RCC 7860 (cell line): ENCODE measurements around the gene TMEM242.

ENCODE experiments used
- DNase-seq: peaks from one replicate; pipeline ENCODE4 v3.0.0-alpha.2; 2015; ENCODE audit warnings: low spot score
- FAIRE-seq: peaks from 2 replicates; lab custom pipeline; 2012; peaks lifted over from hg19 to GRCh38; lab: Jason Lieb, UNC

TMEM242 gene

DNA sequence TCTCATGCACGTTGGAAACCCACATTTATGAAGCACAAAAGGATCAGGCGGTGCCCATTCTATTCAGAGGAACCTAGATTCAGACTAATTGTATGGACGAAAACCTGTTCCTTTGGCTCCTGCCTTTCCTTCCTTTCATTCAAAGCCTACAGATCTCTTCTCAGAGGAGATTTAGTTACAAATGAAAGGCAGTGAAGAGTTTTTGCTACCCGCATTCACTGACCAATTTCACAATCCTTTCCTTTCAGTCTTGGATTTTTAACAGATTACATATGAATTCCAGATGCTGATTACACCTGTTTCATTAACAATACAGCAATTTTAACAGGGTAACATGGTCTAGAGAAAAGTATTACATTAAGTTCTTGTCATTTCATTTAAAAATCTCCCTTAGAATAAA lies 32.0 kb downstream of the TMEM242 start:
- no peak for DNase-seq
- no peak for FAIRE-seq

DNA sequence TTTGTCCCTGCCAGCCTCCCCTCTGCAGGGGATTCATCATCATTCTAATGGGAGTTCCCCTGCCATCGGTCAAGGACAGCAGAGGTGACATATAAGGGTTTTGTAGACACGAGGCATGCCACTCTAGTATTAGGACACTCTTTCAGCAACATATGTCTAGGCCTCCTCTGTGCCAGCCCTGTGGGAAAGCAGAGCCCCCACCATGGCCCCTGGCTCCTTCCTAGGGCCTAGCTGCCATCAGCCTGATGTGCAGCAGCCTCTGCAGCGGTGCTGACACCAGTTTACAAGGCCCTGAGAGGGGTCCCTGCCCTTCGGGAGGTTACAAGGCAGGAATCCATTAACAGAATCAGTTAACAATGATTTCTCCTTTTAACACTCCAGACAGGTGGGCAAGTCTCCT lies 32.5 kb downstream of the TMEM242 start:
- DNase-seq (no peak), FAIRE-seq (no peak)

DNA sequence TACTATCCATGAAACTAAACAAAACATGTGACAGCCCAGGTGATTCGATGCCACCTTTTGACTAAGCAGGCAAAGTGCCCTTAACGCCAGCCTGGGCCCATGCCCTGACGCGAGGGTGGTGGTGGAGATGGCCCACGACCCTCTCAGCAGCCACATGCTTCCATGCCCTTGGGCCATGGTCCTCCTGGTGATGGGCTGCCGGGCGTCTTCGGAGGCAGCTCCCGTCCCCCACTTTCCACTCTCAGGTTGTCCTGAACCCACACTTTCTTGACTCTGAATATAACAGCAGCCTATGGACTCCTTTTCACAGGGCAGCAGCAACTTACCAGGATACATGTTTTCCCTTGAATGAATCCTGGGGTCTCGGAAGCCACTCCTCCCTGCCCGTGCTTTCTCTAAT lies 33.6 kb downstream of the TMEM242 start:
- FAIRE-seq (no peak), DNase-seq (no peak)

DNA sequence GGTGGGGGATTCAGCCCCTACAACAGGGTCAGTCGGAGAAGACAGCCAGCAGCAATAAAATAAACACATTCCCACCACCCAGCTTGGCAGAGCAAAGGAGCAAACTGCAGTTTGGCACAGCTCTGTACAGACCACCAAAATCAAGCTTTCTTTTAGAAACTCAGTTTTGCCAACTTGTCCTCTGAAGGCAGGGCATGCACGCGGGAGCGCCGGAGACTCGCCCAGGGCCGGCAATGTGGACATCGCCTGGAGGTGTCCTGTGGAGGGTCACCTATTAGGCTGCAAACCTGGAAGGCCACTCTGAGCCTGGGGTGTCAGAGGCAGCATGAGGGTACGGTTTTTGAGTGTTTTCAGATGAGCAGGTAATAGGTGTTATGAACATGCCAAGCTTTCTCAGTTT lies 34.7 kb downstream of the TMEM242 start:
- FAIRE-seq (no peak), DNase-seq (no peak)

DNA sequence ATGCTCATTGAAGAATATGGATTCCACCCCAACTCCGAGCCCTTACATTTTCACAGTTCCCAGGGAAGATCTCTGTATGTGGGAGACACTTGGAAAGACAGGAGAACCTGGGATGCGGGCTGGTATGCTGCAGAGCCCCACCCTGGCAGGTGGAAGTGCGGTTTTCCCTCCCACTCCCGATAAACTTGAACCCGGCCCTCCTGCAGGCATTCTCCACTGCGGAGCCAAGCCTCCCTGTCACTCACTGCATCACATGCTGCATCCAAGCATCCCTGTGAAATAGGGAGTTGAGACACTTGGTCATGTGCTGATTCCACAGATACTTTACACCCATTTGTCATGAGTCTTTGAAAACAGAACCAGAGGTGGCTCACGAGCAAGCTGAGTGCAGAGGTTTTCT lies 35.4 kb downstream of the TMEM242 start:
- FAIRE-seq (no peak), DNase-seq (no peak)

DNA sequence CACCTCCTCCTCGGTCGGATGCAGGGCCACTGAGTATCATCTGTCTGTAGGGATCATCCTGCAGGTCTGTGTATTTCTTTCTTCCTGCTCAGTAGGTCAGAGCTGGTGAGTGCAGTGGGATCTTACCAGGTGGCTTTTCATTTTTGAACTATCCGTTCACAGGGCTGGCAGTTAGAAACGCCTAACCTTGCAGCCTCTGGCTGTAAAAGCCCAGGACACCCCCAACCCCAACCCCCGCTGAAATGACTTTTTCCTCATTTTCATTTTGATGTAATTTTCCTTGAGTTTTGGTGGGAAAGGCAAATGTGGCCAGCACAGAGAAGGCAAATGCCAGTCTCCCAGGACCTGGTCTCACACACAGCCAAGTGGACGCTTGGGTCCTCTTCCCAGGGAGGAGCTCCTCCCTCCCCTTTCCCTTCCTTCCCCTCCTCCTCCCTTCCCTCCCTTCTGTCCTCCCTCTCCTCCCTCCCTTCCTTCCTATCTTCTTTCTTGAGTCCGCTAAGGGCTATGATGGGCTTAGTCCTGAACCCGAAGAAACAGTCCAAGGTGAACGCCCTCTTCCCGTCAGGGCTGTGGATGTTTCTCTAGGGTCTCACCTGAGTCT lies 36.0 kb downstream of the TMEM242 start:
- FAIRE-seq (no peak), DNase-seq (no peak)

DNA sequence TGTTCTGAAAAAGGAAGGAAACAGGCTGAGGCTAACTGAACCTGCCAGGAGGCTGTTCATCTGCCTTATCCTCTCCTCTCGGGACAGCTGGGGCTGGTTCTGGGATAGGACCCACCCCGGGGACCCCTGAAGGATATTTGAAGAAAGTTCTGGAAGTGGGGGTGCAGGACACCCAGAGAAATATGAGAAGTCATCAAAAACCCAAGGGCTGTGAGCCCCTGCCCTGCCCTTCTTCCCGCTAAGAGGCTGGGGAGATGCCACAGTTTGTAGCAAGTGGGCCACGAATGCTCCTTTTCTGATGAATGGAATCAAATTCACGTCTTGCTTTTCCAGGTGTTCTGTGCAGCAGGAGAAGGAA lies 37.9 kb downstream of the TMEM242 start:
- DNase-seq: no peak
- FAIRE-seq: no peak

DNA sequence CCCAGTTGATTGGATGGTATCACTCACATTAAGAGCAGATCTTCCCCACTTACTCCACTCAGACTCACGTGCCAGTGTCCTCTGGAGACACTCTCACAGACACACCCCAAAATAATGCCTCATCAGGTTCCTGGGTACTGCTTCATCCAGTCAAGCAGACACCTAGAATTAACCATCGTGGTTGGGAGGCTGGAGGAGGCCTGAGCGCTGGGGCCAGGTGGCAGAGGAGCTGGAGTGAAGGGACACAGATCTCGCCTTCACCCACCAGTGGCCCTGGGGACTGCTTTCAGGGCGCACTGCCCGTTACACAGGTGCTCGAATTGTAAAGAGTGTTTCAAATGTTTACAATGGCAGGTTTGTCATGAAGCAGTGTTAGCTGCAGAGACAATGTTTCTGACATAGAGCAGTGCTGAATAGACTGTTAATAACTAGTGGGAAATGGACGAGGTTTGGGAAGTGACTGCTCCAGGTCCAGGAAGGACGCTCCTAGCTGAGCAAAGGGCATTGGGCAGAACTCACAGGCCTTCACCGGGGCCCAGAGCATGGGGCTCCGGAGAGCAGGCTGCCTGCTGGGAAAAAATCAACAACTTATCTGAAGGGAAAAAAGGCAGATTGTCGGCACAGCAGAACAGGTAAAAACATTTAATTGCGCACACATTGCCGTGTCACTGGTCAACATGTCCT lies 38.4 kb downstream of the TMEM242 start:
- DNase-seq: no peak

DNA sequence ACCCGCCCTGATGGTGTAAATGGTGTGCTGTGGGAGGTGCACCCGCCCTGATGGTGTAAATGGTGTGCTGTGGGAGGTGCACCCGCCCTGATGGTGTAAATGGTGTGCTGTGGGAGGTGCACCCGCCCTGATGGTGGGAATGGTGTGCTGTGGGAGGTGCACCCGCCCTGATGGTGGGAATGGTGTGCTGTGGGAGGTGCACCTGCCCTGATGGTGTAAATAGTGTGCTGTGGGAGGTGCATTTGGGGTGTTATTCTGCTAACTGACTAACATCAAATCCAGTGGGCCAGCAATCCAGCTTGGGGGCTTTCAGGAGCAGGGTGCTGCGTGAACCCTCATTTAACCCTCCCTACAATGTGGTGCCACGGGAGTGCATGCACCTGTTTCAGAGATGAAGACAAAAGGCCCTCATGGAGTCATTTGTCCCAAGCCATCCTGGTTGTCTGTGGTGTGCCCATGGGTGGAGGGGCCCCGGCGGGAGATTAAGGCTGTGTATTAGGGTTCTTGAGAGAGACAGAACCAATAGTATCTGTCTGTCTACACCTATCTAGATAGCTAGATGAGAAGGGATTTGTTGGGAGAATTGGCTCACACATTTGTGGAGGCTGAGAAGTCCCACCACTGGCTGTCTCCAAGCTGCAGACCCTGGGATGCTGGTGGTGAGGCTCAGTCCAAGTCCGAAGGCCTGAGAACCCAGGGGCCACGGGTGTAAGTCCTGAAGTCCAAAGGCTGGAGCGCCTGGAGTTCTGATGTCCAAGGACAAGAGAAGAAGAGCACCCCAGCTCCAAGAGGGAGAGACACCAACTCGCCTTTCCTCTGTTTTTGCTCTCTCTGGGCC lies 39.2 kb downstream of the TMEM242 start:
- no peak for DNase-seq
- FAIRE-seq: no peak

More for the DNA sequence above, 38.4 kb downstream of the TMEM242 start:
- FAIRE-seq: no peak

DNA sequence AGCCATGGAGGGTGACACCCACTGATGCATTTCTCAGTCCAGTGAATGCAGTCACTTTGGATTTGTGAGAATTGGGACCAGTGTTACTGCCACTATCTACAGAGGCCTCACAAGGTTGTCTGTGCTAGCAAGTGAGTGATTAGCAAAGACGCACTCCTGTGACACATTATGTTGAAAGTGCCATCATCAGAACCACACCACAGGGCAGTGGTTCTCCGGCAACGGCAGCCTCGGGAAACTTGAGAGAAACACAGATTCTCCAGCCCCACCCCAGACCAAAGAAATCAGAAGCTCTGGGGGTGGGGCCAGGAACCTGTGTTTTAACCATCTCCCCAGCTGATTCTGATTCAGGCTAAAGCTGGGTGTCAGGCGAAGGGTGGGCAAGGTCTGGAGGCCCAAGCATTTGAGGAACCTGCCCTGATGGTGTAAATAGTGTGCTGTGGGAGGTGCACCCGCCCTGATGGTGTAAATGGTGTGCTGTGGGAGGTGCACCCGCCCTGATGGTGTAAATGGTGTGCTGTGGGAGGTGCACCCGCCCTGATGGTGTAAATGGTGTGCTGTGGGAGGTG lies 39.9 kb downstream of the TMEM242 start:
- DNase-seq: no peak
- no peak for FAIRE-seq

DNA sequence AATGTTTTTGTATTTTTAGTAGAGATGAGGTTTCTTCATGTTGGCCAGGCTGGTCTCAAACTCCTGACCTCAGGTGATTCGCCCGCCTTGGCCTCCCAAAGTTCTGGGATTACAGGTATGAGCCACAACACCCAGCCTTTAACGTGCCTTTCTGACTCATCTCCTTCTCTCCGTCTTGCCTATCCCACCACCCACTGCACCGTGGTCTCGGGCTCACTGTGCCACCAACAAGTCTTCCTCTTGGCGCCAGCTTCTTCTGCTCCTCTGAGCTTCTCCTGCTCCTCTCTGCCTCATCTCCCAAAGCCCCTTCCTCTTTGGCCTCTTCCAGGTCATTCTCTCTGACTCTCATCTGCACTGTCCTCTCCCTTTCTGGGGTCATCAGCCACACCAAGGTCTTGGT lies 41.0 kb downstream of the TMEM242 start:
- no peak for DNase-seq
- FAIRE-seq: no peak

DNA sequence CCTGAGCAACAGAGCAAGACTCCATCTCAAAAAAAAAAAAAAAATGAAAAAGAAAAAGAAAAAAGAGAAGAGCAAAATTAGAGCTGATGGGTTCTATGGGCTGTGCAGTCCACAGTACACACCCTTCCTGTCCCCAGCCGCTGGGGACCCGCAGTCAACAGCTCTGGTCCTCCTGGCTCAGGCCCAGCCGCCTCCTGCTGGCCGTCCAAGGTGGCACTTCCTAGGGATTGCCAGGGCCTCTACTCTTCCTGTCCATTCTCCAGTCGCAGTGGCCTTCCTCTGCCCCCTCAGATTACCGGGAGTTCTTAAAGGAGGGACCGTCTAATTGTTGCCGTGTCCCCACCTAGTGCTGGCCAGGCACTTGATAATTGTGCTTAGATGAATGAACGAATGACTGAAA lies 41.7 kb downstream of the TMEM242 start:
- FAIRE-seq: no peak
- peak; percentile 17 for DNase-seq

DNA sequence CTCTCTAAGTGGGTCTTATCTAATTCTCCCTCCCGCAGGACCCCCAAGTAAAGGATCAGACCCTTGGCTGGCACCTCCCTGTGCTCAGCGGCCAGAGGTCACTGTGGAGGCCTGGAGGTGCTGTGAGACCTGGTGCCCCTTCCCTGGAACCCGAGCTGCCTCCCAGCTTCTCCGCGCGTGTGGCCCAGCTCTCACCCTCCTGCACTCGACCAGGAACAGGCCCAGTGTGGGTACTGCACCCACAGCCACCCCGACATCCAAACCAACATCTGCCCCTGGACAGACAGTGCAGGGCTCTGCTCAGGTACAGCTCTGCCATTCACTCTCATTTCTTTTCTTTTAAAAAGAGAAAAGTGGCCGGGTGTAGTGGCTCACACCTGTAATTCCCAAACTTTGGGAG lies 42.4 kb downstream of the TMEM242 start:
- DNase-seq (no peak), FAIRE-seq (no peak)

DNA sequence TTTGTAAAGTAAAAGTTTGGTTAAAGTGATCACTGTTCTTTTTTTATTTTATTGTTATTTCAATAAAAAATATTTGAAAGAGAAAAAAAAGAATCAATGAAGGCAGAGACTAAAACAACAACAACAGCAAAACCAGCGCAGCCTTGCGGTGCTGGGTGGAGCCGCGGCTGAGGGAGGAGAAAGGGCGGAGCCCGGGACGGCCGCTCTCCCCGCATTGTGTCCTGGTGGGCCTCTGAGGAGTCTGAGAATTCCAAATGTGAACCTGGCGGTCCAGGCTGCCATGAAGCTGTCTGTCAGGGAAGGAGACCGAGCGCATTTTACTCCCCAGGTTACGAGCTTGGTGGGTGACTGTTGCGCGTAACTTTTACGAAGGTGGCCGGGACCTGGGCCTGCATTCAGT lies 43.2 kb downstream of the TMEM242 start:
- no peak for FAIRE-seq

DNA sequence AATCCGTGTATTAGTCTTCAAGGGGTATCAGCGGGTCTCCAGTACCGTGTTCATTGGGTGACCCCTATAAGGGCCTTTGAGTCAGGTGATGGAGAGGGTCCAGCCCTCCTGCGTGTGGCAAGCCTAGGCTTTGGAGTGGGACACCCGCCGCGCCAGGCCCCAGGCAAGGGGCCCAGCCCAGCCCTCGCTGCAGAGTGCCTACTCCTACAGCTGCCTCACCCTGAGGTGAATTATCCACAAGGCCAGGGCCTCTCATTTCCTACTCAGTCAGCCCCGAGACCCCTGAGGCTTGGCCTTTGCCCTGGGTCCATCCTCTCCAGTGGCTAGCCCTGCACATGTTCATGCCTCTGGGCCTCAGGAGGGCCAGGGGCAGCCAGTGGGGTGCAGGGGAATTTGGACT lies 45.1 kb downstream of the TMEM242 start:
- no peak for FAIRE-seq
- no peak for DNase-seq

More for the DNA sequence above, 43.2 kb downstream of the TMEM242 start:
- DNase-seq: no peak

DNA sequence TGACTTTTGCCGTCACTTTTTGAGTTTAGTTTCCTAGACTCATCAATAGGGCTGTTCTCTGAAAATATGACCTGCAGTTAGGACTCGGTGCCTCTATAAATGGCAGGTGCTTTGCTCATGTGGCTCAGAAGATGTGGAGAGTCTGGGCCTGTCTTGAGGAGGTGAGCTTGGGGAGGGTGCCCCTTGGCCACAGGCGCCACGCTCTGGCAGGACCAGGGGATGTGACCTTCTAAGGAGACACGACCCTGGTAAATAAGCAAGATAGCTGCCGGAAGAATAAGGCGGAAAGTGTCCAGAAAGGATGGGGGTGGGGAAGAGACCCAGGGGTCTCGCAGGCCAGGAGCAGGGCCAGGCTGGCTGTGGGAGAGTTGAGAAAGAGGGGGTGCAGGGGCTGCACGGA lies 46.6 kb downstream of the TMEM242 start:
- no peak for FAIRE-seq

DNA sequence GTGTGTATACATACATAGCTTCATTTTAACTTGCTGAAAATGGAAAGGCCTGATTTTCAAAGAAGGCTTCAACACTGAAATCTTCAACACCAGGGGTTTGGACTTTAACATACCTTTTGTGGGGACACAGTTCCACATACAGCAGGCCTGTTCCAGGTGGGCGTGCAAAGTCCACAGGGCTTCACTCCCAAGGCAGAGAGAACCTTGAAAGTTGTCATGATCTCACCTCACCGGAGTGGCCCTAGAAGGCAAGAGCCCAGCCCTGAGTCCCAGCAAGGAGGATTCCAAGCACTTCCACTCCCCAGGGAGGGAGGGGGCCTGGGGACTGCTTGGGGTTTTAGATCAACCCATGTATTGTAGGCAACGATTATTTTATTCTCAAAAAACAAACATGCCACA lies 47.2 kb downstream of the TMEM242 start:
- DNase-seq (no peak), FAIRE-seq (no peak)

More for the DNA sequence above, 46.6 kb downstream of the TMEM242 start:
- DNase-seq: no peak

DNA sequence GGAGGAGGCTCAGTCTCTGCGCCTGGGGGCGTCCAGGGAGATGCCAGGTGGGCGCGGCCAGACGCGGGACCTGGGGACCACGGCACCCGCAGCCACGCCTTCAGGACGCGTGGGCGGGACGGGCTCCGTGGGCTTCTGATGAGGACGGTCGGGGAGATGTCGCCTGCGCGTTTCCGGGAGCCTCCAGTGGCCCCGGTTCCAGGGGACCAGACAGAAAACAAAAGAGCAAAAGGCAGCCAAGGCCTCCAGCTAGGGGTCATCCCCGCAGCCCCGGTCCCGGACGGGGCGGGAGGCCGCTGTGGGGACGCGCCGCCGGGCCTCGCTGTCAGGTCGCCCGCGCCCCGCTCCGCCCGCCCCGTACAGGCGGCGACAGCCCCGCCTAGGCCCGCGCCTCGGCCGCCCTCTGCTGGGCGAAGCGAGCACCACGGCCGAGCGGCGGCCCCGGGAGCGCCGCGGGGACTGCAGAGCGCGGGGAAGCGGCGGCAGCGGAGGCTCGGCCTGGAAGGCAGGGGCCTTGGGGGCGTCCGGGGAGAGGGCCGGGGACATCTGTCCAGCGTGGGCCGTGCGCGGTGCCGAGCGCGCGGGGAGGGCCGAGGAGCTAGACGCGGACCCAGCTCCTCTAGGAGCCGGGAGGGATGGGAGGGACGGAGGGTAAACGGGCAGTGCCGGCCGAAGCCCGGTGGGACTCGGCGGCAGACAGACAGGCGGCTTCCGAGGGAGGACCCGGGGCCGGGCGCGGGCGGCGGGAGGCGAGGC lies 48.7 kb downstream of the TMEM242 start:
- DNase-seq (peak; percentile 28), FAIRE-seq (no peak)

DNA sequence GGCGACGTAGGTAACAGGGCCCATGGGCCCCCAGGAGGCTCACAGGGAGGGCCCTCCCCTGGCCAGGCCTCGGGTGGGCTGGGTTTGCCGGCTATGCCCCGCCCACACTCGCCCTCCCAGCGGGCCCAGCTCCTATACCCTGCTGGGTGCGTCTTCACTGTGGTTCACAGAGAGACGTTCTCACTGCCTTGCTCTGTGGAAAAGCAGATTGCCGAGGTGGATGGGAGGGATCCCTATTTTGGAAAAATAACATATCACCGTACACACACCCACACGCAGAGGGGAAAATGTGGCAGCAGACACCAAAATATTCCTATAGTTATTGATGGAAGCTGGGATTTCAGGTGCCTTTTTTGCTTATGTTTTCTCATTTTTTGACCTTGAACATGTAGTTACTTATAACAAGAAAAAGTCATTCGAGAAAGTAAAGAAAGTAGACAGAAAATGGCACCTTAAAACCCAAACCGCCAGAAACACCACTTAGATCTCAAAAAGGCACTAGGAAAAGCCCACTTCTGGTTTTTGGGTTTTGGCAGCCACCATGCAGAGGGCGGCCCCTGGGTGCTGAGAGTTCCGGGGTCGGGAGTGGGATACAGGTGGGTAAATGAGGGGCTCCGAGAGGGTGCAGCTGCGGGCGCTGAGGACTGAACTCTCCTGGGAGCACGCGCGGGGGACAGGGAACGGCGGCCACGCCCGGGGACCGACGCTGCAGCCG lies 49.4 kb downstream of the TMEM242 start:
- FAIRE-seq (no peak), DNase-seq (no peak)
